GM18505 (cell line): Measurements from ENCODE around the gene MAPKAPK3.

Experiments
- ATAC-seq: cut with Tn5 transposase; IDR thresholded peaks from one replicate; pipeline ENCODE4 v1.9.1; 2021; ENCODE audit not compliant: unreplicated experiment
- POLR2A ChIP-seq: IDR thresholded peaks from 4 replicates; pipeline ENCODE4 v1.6.1; 2011; ENCODE audit warnings: borderline replicate concordance; ENCODE audit not compliant: insufficient read depth, insufficient read length; ENCODE audit errors: extremely low read depth

The MAPKAPK3 gene

DNA sequence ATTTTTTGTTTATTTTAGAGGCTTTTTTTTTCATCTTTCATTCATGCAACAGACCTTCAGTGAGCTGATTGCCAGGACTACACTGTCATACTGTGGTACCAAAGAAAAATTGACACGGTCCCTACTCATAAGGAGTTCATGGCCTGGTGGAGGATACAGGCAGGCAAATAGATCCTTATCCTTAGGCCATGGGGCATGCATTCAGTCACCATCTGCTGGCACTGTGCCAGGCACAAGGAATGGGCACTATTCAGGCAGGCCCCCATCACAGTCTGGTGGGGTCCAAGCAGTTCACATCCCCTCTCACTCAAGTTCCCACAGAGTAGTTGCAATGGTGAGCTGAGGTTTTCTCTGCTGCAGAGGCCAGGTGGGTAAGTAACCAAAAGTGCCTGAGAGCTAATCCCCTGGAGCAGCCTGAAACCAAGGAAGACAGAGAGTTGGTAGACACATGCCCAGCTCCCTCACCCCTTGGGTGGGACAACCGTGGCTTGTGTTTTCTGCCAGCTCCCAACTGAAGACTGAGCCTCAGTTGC lies 22.6 kb upstream of the MAPKAPK3 start:
- no peak for TF ChIP-seq POLR2A
- no peak for ATAC-seq

DNA sequence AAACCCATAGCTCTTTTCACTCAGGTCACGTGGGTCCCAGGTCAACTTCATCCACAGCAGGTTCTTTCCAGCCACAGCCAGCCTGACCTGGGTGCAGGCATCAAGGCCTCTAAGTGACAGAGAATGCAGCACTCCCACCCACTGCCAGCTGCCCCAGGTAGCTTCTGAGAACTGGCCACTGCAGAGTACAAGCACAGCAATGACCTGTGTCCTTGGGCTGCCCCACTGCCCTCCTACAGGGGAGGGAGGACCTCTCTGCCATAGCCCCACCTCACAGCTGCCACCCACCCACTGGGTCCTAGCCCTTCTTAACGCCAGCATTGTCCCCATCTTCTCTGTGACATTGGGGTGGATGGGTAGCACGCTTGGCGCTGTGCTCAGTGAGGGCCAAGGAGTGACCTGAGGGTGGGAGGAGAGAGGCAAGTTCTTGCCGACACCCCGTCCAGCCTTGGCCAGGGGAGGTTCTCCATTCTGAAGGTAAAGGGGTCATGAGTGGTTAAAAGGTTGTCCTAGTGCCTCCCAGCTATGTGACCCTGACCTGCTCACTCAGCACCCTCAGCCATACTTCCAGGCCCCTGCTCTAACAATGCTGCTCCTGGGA lies 17.7 kb upstream of the MAPKAPK3 start:
- TF ChIP-seq POLR2A = no peak
- ATAC-seq = no peak

DNA sequence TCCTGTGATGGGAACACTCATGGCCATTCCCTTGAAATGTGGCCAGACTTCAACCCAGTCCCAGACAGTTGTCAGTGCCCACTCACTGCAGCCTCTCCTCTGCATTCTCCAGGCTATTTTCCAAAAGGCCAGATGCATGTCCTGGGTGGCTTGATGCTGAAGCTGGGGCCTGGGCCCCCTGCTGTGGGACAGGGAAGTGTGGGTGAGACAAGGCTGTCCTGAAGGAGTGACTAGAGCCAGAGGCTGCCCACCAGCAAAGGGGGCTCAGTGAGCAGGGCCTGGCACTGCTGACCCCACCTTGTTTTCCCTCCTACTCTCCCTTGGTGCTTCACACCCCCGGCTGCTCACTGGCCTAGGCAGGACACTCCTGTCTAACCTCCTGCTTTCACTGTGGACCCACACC lies 17.2 kb upstream of the MAPKAPK3 start:
- ATAC-seq = no peak
- TF ChIP-seq POLR2A = no peak

DNA sequence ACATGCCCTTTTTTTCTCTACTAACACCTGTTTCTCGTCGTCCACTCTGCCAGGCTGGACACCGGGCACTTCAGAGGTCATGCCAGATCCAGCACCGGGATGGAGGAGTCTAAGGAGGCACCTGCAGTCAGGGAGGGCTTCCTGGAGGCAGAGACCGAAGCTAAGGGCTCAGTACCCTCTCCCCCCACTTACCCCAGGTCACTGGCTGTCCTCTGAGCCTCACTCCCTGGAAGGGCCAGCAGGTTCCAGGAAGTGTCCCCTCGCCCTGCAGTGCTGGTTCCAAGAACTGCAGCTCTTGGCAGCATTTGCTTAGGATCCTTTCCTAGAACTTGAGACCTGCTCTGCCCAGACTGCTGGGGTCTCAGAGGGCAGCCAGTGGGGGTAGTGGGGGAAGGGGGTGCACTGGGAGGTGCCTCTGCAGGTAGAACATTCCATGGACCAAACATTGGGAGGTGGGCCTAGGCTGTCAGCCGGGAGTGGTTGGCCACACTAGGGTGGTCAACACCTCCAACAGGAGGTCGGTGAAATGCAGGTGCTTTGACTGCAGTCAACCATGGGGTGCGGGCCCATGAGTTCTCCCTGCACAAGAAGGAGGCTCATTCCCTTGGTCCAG lies 16.7 kb upstream of the MAPKAPK3 start:
- ATAC-seq = no peak
- no peak for TF ChIP-seq POLR2A

DNA sequence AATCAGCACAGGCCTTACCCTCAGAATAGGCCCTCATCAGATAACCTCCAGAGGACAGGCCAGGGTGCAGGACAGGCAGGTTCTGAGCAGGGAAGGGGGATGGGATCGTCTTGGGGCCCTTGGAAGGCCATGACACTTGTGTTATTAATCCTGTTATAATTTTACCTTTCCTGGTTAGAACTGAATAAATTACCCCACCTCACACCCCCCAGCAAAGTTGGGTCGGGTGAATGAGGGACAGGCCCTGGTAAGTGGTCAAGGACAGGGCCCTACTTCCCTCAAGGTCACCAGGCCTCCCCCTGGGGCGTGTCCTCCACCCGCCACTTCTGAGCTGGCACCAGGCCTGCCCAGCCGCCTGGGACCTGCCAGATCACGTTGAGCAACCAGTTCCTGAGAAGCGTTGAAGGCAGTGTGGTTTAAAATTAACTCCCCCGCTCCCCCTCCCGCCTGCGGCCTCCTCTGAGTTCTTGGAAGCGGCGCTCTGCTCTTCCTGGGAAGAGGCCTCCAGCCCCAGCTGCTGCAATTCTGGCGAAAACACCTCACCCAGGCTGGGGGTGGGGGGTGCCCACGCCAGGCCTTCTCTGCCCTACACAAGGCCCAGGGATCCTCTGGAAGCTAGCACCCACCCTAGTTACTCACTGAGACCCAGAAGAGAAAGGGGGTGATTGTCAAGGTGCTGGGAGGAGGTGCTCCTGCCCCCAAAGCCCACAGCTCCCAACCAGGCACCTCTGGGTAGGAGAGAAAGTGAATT lies 15.9 kb upstream of the MAPKAPK3 start:
- TF ChIP-seq POLR2A = no peak
- no peak for ATAC-seq

DNA sequence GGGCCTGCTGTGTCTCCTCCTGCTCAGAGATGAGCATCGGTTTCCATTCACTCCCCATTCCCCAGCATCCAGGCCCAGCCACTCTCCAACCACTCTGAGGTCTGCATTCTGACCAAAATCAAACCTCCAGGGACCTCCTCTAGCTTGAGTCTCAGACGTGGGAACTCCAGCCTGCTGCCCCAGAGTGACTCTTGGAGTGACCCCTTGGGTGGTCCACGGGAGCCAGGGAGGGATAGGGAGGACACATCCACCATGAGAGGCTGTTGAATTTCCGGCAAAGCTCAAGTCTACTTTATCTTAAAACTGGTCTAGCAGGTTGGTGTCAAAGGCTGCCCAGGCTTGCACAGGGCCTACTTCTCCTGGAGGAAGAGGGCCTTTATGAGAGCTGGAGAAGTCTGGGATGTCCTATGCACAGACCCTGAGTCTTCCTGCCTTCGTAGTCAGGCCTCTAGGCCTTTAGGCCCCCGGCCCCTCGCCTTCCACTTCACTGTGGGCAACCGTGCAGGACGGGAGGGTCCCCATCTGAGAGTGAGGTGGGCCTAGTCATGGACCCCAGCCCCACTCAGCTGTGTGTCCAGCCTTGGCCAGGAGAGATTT lies 14.3 kb upstream of the MAPKAPK3 start:
- TF ChIP-seq POLR2A = no peak
- no peak for ATAC-seq

DNA sequence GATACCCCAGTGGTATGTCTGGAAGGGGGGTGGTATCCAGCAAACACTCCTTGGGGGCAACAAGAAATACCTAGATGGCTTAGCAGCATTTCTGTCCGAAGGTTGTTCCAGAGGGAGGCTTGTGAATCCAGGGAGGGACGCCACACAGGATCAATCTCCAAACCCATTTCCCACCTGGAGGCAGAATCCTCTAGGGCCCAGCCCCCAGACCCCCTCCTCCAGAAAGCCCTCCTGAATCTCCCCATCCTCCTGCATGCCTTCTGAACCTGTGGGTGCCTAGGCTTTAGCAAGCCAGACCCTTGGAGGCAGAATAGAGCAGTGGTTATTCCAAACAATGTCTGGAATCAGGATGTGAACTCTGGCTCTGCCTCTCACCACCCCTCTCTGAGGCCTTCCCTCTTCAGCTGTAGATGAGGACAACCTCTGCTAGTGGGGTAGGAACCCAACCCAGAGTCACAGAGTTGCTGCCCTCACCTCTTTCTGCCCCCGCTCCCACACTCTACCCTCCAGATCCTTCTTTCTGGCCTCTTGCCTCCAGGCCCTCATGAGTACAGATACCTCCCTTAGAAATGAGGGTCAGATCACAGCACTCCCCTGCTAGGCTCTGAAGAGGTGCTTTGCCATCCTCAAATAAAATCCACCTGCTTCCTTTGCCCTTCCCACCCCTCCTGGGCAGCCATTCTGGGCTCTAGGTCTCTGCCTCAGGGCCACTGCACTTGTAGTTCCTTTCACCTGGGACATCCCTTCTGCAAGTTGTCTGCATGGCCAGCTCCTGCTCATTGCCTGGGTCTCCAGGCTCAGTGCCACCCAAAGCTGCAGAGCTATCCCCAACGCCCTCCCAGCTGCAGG lies 13.5 kb upstream of the MAPKAPK3 start:
- no peak for ATAC-seq
- TF ChIP-seq POLR2A = no peak

DNA sequence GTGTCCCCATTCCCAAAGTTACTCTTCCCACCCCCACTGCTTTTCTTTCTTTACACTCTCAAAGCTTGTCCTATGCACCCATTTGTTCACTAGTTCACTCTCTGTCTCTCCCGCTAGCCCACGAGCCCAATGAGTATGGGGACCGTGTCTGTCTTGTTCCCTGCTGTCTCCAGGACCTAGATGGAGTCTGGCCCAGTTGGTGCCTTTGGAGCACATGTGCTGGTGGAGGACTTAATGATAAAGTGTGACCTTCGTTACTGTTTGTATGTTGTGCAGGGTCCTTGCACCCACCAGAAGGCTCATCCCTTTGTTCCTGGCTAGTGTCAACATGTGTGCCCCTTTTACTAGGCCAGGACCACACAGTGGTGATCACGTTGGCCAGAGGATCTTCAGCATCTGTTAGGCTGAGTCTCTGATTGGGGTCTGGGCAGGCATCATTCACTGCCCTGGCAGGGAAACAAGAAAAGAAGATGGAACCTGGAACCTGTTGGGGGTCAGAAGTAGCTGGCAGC lies 12.8 kb upstream of the MAPKAPK3 start:
- no peak for ATAC-seq
- TF ChIP-seq POLR2A = no peak

DNA sequence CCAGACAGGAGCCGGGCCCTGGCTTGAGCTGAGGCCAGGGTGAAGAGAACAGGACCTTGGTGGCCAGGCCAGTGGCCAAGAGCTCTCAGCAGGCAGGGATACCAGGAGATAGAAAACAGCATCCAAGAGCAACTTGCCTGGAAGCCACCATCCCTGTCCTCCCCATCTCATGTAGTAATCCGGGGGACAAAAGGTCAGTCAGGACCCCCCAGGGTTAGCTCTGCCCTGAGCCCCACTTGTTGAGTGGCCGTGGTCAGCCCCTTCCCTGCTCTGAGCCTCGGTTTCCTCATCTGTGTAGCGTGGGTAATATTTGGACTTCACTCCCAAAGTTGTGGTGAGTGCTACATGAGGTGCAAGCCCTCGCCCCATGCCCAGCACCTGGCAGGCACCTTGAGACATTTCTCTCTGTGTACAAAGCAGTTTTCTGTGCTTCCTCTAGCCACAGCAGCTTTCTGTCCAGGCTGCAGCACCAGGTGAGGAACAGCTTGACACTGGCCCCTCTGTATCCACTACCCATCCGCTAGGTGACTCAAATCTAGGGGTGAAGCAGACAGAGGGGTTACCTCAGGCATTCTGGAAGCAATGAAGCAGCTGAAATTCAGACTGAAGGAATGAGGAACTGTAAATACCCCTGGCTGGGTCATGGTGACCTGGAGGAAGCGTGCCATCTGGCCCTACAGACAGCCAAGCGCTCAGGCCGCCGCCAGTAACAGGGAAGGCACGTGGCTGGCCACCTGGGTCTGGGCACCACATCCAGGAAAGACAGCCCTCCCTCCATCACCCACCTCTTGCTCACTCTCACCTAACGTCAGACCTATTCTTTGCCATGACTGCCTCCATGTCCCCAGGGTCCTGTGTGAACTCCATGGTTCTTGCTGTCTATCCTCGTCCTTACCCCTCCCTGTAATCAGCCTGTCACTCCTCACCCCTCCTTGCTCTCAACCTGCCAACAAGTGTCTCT lies 12.0 kb upstream of the MAPKAPK3 start:
- TF ChIP-seq POLR2A = no peak
- no peak for ATAC-seq

DNA sequence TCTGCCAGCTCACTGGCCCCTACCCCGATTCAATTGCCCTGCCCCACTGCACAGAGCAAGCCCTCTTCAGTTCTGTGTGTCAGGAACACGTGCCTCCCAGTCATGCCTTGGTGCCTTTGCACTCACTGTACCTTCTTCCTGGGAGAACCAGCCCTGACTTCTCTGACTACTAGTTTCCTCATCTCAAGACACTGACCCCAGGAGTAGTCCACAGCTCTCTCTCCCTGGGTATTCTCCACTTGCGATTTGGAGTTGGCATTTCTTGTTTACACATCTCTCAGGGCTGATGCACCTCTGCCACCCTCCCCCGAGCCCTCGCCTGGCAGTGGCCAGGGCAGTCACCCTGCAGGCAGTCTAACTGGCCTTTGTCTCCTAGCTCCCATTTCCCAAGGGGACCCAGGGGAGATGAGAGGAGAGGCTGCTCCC lies 11.0 kb upstream of the MAPKAPK3 start:
- ATAC-seq = no peak
- no peak for TF ChIP-seq POLR2A

DNA sequence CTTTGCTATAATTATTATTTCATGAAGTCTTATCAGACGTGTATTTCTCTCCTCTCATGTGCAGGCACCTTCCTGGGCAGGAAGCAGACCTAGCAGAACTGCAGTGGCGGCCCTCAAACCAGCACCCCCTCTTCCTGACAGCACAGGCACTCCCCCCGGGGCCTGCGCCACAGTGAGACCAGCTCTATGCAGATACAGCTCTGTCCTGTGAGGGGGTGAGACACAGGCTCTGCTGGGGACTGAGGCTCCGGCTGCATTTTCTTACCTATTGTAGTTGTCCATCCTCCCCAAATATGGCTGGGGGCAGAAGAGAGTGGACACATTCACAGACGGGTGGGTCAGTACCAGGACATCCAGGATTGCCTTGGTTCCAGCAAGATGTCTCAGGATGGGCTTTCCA lies 10.4 kb upstream of the MAPKAPK3 start:
- ATAC-seq = no peak
- TF ChIP-seq POLR2A = no peak
